Stimulated activated CD4-positive, alpha-beta T cell treated with anti-CD3 and anti-CD28 coated beads, Interleukin-4, amount 100 ng/mL, for 1 hour (primary cell): ENCODE measurements around the gene FILIP1L.

Source experiments
- DNase-seq: peaks from one replicate; pipeline ENCODE4 v3.0.0-alpha.2; 2020

FILIP1L gene

DNA sequence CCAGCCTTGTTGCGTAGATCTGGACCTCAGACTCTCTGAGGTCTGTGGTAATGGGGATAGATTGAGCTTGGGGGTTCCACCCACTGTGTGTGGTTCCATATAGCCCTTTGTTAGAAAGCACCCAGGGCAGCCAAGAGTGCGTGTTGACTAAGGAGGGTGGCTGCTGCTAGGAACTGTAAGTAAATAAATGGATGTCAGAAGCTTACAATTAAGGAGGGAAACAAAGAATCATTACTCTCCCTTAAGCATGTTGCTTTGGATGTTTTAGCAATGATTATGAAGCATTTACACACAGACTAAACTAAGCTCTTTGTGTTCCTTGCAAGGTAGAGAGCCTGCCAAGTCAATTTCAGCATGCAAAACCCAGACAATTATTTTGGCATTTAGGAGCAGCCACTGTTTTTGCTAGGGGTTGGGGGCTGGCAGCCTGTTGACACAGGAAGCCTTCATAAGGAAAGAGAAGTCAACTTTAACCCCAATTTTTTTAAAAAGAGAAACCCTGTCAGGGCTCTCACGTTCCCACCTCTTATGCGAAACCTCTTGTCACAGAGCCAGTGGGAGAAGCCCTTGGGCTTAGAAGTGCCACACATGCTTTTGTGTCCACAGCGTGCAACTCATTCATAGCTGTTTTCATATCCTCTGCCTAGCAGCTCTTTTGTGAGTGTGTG is 168.8 kb downstream of the FILIP1L start:
- no peak for DNase-seq

GRCh38 chr3:99943931-99944761 is 170.2 kb downstream of the FILIP1L start:
- DNase-seq, result no peak

GRCh38 chr3:99941211-99941610 is 173.1 kb downstream of the FILIP1L start:
- DNase-seq, result no peak

DNA sequence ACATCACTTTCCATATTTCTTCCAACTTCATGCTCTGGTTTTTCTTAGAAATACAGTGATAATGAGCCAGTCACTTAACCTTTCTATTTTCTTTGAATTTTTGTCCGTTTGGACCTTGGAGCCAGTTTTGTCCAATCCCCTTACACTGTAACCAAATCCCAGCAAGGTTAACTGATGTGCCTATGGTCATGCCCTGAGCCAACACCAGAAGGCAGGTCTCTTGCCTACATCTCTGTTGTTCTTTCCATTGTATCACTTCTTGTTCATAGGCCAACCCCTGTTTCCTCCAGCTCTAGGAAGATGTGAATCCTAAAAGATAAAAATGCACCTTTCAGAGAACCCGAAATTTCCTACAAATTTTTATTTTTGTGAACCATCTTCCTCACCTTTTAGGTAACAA is 174.0 kb downstream of the FILIP1L start:
- DNase-seq, result no peak

- no peak for DNase-seq
These were observed 174.4 kb downstream of the FILIP1L start for GRCh38 chr3:99939876-99940275.

GRCh38 chr3:99938270-99938911 is 175.9 kb downstream of the FILIP1L start:
- DNase-seq, result no peak

- no peak for DNase-seq
These were observed 179.1 kb downstream of the FILIP1L start for GRCh38 chr3:99934975-99935797.

DNA sequence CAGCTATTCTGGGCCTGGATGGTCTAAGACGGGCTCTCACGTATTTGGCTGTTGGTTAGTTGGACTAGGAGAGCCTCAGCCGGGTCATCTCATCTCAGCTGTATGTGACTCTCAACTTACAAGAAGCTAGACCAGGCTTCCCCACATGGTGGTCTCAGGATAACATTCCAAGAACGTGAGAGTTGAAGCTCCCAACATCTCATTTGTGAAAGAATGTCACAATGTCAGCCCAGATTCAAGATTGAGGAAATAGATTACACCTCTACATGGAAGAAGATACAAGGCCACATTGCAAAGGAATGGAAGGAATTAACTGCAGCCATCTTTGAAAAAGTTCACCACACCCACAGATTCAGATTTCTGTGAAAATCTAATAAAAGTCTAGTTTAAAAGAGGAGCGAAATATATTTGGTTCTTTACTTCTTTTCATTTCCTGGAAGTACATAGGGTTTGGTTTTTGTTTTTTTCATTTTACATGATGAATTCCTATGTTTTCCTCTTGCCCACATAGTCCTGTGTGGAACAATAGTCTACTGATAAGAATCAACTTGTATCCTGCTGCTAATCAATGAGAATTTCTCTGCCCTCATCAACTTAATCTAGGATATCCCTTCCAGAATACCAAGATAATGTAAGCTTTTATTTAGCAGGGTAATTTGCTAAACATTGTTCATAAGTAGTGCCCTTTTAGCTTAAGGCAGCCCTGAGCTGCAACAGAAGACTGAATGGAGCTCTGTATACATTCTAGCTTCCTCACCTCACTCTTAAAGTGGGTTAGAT is 180.1 kb downstream of the FILIP1L start:
- no peak for DNase-seq

DNA sequence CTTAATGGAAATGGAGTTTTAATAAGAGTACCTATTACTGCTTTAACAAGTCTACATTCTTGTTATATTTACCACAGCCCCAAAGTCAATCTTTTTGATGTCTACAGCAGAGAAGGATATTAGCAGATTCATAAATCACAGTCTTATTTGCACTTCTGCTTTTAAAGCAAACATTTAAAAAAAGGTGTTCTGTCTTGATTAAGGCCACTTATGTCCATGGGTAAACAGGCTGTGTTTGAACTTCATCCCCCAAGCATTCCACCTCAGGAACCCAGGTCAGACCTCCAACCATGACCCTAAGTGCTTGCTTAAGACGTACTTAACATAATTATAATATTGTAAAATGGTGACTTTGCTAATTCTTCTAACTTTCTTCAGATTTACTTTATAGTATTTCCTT is 183.2 kb downstream of the FILIP1L start:
- no peak for DNase-seq

DNA sequence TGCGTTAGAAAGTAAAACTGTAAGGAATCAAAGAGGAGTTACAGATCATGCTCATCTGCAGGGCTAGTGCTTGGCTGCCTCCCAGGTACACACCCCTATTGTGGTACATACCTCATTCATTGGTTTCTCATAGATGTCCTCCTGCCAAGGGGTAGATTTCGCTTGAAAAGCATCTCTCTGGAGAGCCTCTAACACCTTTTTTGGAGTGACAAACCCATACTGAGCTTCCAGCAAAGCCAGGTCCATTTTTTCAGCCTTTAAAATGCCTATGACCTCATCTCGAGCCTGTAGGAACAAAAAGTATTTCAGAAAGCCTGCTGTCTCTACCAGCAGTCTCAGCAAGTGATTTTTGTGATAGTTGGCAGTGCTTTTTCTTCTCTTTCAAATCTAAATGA is 184.6 kb downstream of the FILIP1L start:
- no peak for DNase-seq

GRCh38 chr3:99928771-99929744 is 185.2 kb downstream of the FILIP1L start:
- DNase-seq, result no peak

GRCh38 chr3:99927671-99928457 is 186.4 kb downstream of the FILIP1L start:
- DNase-seq, result no peak

DNA sequence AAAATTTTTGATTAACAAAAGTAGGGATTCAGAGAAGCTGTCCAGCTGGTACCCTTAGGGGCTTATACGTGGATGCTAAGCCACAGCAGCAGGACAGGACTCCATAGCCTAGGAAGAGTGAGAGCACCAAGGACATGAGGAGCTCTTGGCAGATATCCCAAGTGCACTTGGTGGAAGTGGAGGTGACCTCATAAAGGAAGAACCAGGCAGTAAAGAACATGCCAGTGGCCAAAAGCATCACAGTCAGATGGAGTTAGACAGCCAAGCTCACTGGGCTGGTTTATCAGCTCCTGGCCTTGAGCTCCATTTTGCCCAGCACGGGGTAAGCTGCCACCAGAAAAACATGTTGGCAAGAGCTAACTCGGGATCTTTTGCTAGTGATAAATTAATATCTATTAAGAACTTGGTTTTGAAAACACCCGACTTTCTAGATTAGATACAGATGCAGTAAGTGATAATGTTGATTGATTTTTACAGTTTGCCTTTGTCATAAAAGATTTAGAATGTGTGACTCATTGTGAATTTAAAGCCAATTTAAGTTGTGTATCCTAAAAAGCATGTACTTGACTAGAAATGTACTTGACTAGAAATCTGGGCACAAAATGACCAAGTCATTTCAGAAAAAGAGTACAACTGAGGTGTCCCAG is 188.6 kb downstream of the FILIP1L start:
- no peak for DNase-seq

DNA sequence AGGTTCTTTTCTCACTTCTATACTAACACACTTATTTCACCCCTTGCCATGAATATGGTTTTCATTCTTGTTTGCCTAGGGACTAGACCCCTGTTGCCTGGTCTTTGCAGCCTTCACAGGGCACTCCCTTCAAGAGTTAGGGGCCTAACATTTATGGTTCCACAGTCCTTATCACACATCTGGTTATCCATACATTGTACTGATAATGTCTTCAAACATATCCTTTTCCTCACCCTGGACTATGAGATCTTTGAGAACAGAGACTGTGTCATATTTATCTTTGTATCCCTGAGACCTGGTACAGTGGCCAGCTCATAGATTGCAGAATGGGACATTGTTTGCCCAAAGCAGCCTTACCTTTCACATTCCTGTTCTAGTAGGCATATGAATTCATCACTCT is 190.4 kb downstream of the FILIP1L start:
- DNase-seq, result no peak

- no peak for DNase-seq
These were observed 192.3 kb downstream of the FILIP1L start for GRCh38 chr3:99921986-99922385.

GRCh38 chr3:99921377-99921695 is 193.0 kb downstream of the FILIP1L start:
- no peak for DNase-seq

DNA sequence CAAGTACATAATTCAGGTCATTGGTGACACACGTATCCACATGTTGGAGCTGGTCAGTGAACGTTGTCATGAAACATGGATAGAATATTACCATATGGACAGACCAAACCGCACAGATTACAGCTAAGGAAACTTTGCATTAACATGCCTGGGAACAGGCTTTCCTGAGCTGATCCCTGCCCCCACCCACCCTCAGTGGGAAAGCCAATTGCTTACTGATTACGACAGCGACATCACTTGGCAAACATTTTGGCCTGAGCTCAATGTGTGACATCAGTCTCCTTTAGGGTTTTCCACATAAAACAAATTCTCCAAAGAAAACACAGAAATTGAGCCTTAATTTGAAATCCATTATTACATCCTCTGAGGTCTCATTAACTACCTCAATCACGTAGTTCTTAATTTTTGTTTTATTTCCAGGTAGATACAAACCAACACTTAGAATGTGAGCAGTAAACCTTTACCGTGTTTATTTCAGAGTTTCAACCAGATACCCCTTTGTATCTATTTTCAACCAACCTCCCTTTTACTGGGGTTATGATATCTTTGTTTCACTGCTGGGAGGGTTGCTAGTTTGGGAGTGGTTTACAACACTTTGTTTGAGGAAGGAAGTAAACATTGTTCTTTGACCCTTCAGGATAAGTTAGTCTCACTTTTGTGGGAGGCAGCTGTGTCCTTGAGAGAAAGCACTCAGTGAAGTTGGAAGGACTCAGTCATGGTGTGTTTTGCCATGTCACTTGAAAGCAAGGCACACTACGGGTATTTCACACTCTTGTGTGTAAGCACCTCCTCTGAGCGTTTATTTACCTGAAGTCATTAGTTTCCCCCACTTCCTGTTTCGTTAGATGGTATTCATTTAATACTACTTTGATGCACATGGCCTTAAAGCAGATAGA is 193.6 kb downstream of the FILIP1L start:
- no peak for DNase-seq

DNA sequence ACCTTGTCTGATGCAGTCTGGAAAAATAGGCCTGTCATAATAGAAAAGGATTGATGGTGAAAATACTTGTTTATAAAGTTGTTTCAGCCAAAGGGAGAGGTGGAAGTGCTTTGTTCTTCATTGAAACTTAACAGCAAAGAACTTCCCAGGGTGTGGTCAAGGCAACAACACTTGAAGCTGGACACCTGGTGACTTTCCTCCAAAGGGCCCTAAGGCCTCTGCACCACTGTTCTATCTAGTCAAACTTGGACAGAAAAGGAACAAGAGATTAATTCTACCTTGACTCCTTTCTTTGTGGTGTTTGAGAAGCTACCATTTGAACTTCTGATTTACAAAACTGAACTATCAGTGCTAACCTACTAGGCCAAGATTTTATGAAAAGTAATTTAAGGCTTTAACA is 194.6 kb downstream of the FILIP1L start:
- no peak for DNase-seq

DNA sequence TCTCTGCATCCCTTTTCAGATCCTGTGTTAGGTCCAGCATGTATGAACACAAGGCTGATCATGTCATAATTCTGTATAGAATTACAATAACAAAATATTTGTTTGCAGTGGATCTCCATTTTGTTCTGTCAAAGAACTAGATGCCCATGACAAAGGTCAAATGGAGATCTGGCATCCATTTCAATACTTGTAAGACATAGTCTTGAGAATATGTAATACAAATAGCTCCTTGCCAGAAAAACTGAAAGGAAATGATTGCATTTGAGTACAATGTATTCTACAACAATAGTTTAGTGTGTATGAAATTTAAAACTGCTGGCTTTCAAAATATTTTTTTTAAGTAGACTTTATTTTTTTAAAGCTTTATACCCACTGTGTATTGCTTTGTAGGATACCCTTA is 195.6 kb downstream of the FILIP1L start:
- DNase-seq, result no peak
